ENCODE results near the gene ACACB.

Gene ACACB

GRCh38 chr12:109267361-109267760 lies 151.0 kb downstream of the ACACB start:
- no peak overlapping the region for H3K4me3 ChIP-seq (ENCODE audit: low read depth, low read length)
- in situ Hi-C loops (cut with HindIII; ENCODE audit: low sequenced_read_pairs): no loop called here
- DNase-seq (ENCODE audit: low read depth, low spot score): no peak
- TF ChIP-seq CTCF (IDR thresholded peaks at IDR 0.05; ENCODE audit: low read depth, low read length): no peak

- no peak for TF ChIP-seq CTCF (IDR thresholded peaks at IDR 0.05; ENCODE audit: low read depth, low read length)
- H3K4me3 ChIP-seq (ENCODE audit: low read depth, low read length): no peak overlapping the region
- in situ Hi-C loops (cut with HindIII; ENCODE audit: low sequenced_read_pairs): no loop called here
- DNase-seq (ENCODE audit: low read depth, low spot score): no peak
Measured at GRCh38 chr12:109268896-109269295, 152.5 kb downstream of the ACACB start.

- no peak for TF ChIP-seq CTCF (IDR thresholded peaks at IDR 0.05; ENCODE audit: low read depth, low read length)
- no peak overlapping the region for H3K4me3 ChIP-seq (ENCODE audit: low read depth, low read length)
- in situ Hi-C loops (cut with HindIII; ENCODE audit: low sequenced_read_pairs): no loop called here
- no peak for DNase-seq (ENCODE audit: low read depth, low spot score)
Measured at GRCh38 chr12:109269428-109269827, 153.0 kb downstream of the ACACB start.

GRCh38 chr12:109270494-109270893 lies 154.1 kb downstream of the ACACB start:
- TF ChIP-seq CTCF (IDR thresholded peaks at IDR 0.05; ENCODE audit: low read depth, low read length): no peak
- in situ Hi-C loops (cut with HindIII; ENCODE audit: low sequenced_read_pairs): no loop called here
- H3K4me3 ChIP-seq (ENCODE audit: low read depth, low read length): no peak overlapping the region
- DNase-seq (ENCODE audit: low read depth, low spot score): no peak

- in situ Hi-C loops (cut with HindIII; ENCODE audit: low sequenced_read_pairs): no loop called here
- H3K4me3 ChIP-seq (ENCODE audit: low read depth, low read length): no peak overlapping the region
- no peak for TF ChIP-seq CTCF (IDR thresholded peaks at IDR 0.05; ENCODE audit: low read depth, low read length)
- no peak for DNase-seq (ENCODE audit: low read depth, low spot score)
Measured at GRCh38 chr12:109271418-109271817, 155.0 kb downstream of the ACACB start.

- DNase-seq (ENCODE audit: low read depth, low spot score): no peak
- in situ Hi-C loops (cut with HindIII; ENCODE audit: low sequenced_read_pairs): no loop called here
- no peak for TF ChIP-seq CTCF (IDR thresholded peaks at IDR 0.05; ENCODE audit: low read depth, low read length)
- H3K4me3 ChIP-seq (ENCODE audit: low read depth, low read length): no peak overlapping the region
Measured at GRCh38 chr12:109273354-109273753, 157.0 kb downstream of the ACACB start.

- in situ Hi-C loops (cut with HindIII; ENCODE audit: low sequenced_read_pairs): no loop called here
- DNase-seq (ENCODE audit: low read depth, low spot score): no peak
- no peak for TF ChIP-seq CTCF (IDR thresholded peaks at IDR 0.05; ENCODE audit: low read depth, low read length)
- H3K4me3 ChIP-seq (ENCODE audit: low read depth, low read length): no peak overlapping the region
Measured at GRCh38 chr12:109274381-109274780, 158.0 kb downstream of the ACACB start.
